Lower leg skin (tissue), 4 donors: ENCODE results near the gene SPATA25. TPM values are rescaled to one million over a fixed set of nuclear protein-coding genes. Genes with fewer than 3 reads are reported as not detected.

Source experiments
- DNase-seq, 2 donors: peaks; one replicate each; pipeline ENCODE4 v3.0.0-alpha.2; 2019; ENCODE audit warnings: low spot score in 2 of 2
- H3K4me3 ChIP-seq: fragments of 200-600 bp; sonication (generic); 2 replicates; pipeline ENCODE4 v1.5.1; 2017; ENCODE audit warnings: mild to moderate bottlenecking, low read depth; ENCODE audit not compliant: poor library complexity, severe bottlenecking
- CTCF ChIP-seq, 3 donors: fragments of 450-650 bp; IDR thresholded peaks; one replicate each; pipeline ENCODE4 v1.5.1; 2016; ENCODE audit warnings: antibody characterized with exemption in 3 of 3, mild to moderate bottlenecking in 3 of 3, moderate library complexity in 2 of 3
- POLR2A ChIP-seq, 2 donors: fragments of 450-650 bp; IDR thresholded peaks; one replicate each; pipeline ENCODE4 v1.6.1; 2016 to 2017; ENCODE audit warnings: antibody characterized with exemption in 2 of 2, mild to moderate bottlenecking in 1 of 2, moderate library complexity in 1 of 2
- WGBS, 2 donors: methylation state at CpG; one replicate each; pipeline ENCODE4 v1.1.5; 2018; 5-methylcytosine and 5-hydroxymethylcytosine counted together
- intact Hi-C: fragments of 100-400 bp; cut with DNase I; formaldehyde crosslinking; loops from one replicate; pipeline ENCODE4 v1.15.0; 2023; ENCODE audit warnings: low total_unique reads
- total RNA-seq, 4 donors: library from RNA; depleted of rRNA; stranded (reverse); fragments of >200 nt; gene quantifications; one replicate each; pipeline ENCODE4 v1.1.0, GENCODE V29; 2016

The SPATA25 gene
- total RNA-seq, 4 donors from 2014 or later, result 0.59 to 3.6 (median 1.8) TPM

GRCh38 chr20:45840700-45841198 is 46.7 kb downstream of the SPATA25 start:
- TF ChIP-seq CTCF (IDR thresholded peaks at IDR 0.05) (no peak), POLR2A (IDR thresholded peaks at IDR 0.05) (no peak)
- WGBS, 2 donors, result 86 to 91% methylated on average over 17 to 19 of the region's 25 CpGs
- no peak overlapping the region for H3K4me3 ChIP-seq
- no peak for DNase-seq
- intact Hi-C loops, result no loop called here

- no peak for DNase-seq
- intact Hi-C loops, result no loop called here
- H3K4me3 ChIP-seq, result no peak overlapping the region
These were observed 50.6 kb downstream of the SPATA25 start for GRCh38 chr20:45836841-45837240.

More at GRCh38 chr20:45836841-45837240, 50.6 kb downstream of the SPATA25 start:
- no peak for TF ChIP-seq POLR2A (IDR thresholded peaks at IDR 0.05)
- TF ChIP-seq CTCF (IDR thresholded peaks at IDR 0.05), result no peak
- 41 to 45% methylated on average over 1 of the region's 1 CpG for WGBS, 2 donors

Other genes starting within 250 kb of the SPATA25 start
- not detected for gene WFDC11, start 217.4 kb downstream of the SPATA25 start, total RNA-seq
- gene WFDC13, start 185.6 kb downstream of the SPATA25 start, total RNA-seq, result not detected
- 1 to 10 TPM in 1 of 4 donors, under 1 TPM in 1, not detected in 2; 0.54 to 1.9 TPM for gene WFDC10B, start 182.6 kb downstream of the SPATA25 start, total RNA-seq
- gene SPINT4, start 165.3 kb downstream of the SPATA25 start, total RNA-seq, result not detected
- gene WFDC3, start 95.7 kb downstream of the SPATA25 start, total RNA-seq, result 10 to 100 TPM in 3 of 4 donors, 1 to 10 TPM in 1; 8.4 to 37.2 (median 21.1) TPM
- 10 to 100 TPM; 24.5 to 62.9 (median 43.5) TPM for gene DNTTIP1, start 95.7 kb downstream of the SPATA25 start, total RNA-seq
- gene UBE2C, start 75.0 kb downstream of the SPATA25 start, total RNA-seq, result 10 to 100 TPM in 2 of 4 donors, 1 to 10 TPM in 2; 1.1 to 24.1 (median 10.2) TPM
- 10 to 100 TPM in 1 of 4 donors, 1 to 10 TPM in 2, not detected in 1; 1.4 to 10.7 (median 2.6) TPM for gene TNNC2, start 60.3 kb downstream of the SPATA25 start, total RNA-seq
- 100 to 1,000 TPM; 159 to 236 (median 203) TPM for gene SNX21, start 53.8 kb downstream of the SPATA25 start, total RNA-seq
- gene ACOT8, start 30.2 kb downstream of the SPATA25 start, total RNA-seq, result 10 to 100 TPM; 57.6 to 84.9 (median 61.4) TPM
- gene ZSWIM3, start 30.0 kb downstream of the SPATA25 start, total RNA-seq, result 1 to 10 TPM; 3.7 to 4.6 (median 4.0) TPM
- gene ZSWIM1, start 6.4 kb downstream of the SPATA25 start, total RNA-seq, result 10 to 100 TPM; 10.0 to 16.6 (median 13.5) TPM
- 10 to 100 TPM in 2 of 4 donors, 1 to 10 TPM in 2; 6.5 to 12.9 (median 9.5) TPM for gene NEURL2, start 3.6 kb upstream of the SPATA25 start, total RNA-seq
- 100 to 1,000 TPM in 3 of 4 donors, 10 to 100 TPM in 1; 89.1 to 122 (median 111) TPM for gene CTSA, start 3.7 kb upstream of the SPATA25 start, total RNA-seq
- 100 to 1,000 TPM in 1 of 4 donors, 10 to 100 TPM in 3; 37.4 to 114 (median 83.2) TPM for gene PLTP, start 24.5 kb upstream of the SPATA25 start, total RNA-seq
- gene PCIF1, start 47.1 kb upstream of the SPATA25 start, total RNA-seq, result 10 to 100 TPM; 34.5 to 63.2 (median 41.3) TPM
- 10 to 100 TPM; 21.6 to 38.6 (median 30.7) TPM for gene ZNF335, start 84.6 kb upstream of the SPATA25 start, total RNA-seq
- gene MMP9, start 121.3 kb upstream of the SPATA25 start, total RNA-seq, result 1 to 10 TPM in 3 of 4 donors, not detected in 1; 1.8 to 7.0 (median 1.9) TPM
- gene SLC12A5, start 141.6 kb upstream of the SPATA25 start, total RNA-seq, result not detected
- gene NCOA5, start 202.3 kb upstream of the SPATA25 start, total RNA-seq, result 10 to 100 TPM; 27.7 to 51.5 (median 41.2) TPM
- 10 to 100 TPM; 12.0 to 17.5 (median 15.9) TPM for gene CD40, start 230.7 kb upstream of the SPATA25 start, total RNA-seq